GM12878 (cell line): ENCODE measurements around the gene MYOCOS. TPM values are rescaled to one million over a fixed set of nuclear protein-coding genes. Genes with fewer than 3 reads are reported as not detected.

Experiments used
- ATAC-seq: fragments of 200-7000 bp; cut with Tn5 transposase; 3 replicates; pipeline ENCODE4 v1.9.1; 2020; ENCODE audit warnings: mild to moderate bottlenecking, moderate library complexity
- BruUV-seq: library from RNA; stranded (reverse); fragments of 400-500 nt; replicated peaks from 2 replicates; lab custom pipeline; 2021; lab: Mats Ljungman, UMichigan
- CTCF ChIA-PET: fragments of 300-600 bp; sonication (Branson Sonifier 250); formaldehyde crosslinking; extraction: SDS; loops from one replicate; lab custom pipeline; 2021; ENCODE audit warnings: inconsistent platforms; lab: Yijun Ruan, JAX
- POLR2A ChIA-PET: fragments of 350-600 bp; formaldehyde crosslinking; extraction: SDS; loops from one replicate; lab custom pipeline; 2021; ENCODE audit warnings: inconsistent platforms; lab: Charles Lee
- RAD21 ChIA-PET: fragments of 300-600 bp; sonication (Branson Sonifier 250); formaldehyde crosslinking; loops from one replicate; lab custom pipeline; 2023; ENCODE audit warnings: antibody characterized with exemption; ENCODE audit not compliant: unreplicated experiment; lab: Charles Lee
- SMC1A ChIA-PET: fragments of 300-600 bp; sonication (Branson Sonifier 250); formaldehyde crosslinking; loops from one replicate; lab custom pipeline; 2023; ENCODE audit not compliant: unreplicated experiment, uncharacterized antibody; lab: Charles Lee
- DNase-seq: peaks from one replicate; pipeline ENCODE4 v3.0.0-alpha.2; 2011; ENCODE audit warnings: low read depth, low spot score
- FAIRE-seq: peaks from 3 replicates; lab custom pipeline; 2011; peaks lifted over from hg19 to GRCh38; lab: Jason Lieb, UNC
- H2AFZ ChIP-seq: 2 replicates; pipeline ENCODE4 v1.6.0; 2011; ENCODE audit warnings: low read depth, low read length, control low read depth; ENCODE audit not compliant: control insufficient read depth
- H3K27ac ChIP-seq: 2 replicates; pipeline ENCODE4 v1.5.1; 2011; ENCODE audit warnings: control low read depth; ENCODE audit not compliant: control insufficient read depth, insufficient read depth
- H3K27me3 ChIP-seq, 2 experiments: replicated peaks in 1 of 2; 2 replicates each; pipeline versions ENCODE4 v1.6.0 to v1.6.1; 2011; ENCODE audit warnings: low read length in 1 of 2; ENCODE audit not compliant: control insufficient read depth in 2 of 2, insufficient read depth in 2 of 2
- H3K36me3 ChIP-seq, 2 experiments: 2 replicates each; pipeline ENCODE4 v1.5.1; 2011; ENCODE audit warnings: low read length in 1 of 2; ENCODE audit not compliant: control insufficient read depth in 2 of 2, insufficient read depth in 2 of 2
- H3K4me1 ChIP-seq: 2 replicates; pipeline ENCODE4 v1.6.1; 2011; ENCODE audit warnings: mild to moderate bottlenecking, low read length, moderate library complexity, mixed read lengths; ENCODE audit not compliant: control insufficient read depth, insufficient read depth
- H3K4me2 ChIP-seq: 2 replicates; pipeline ENCODE4 v1.6.0; 2011; ENCODE audit warnings: control low read depth; ENCODE audit not compliant: control insufficient read depth, insufficient read depth
- H3K4me3 ChIP-seq: fragments of 200-600 bp; sonication (generic); 2 replicates; pipeline ENCODE4 v1.5.1; 2016
- H3K79me2 ChIP-seq: 2 replicates; pipeline ENCODE4 v1.6.0; 2011; ENCODE audit warnings: low read length; ENCODE audit not compliant: control insufficient read depth, insufficient read depth
- H3K9ac ChIP-seq: 2 replicates; pipeline ENCODE4 v1.8.0; 2011; ENCODE audit warnings: low read length, control low read depth, mixed read lengths; ENCODE audit not compliant: control insufficient read depth, insufficient read depth
- H3K9me3 ChIP-seq: replicated peaks from 3 replicates; pipeline ENCODE4 v1.5.1; 2011; ENCODE audit warnings: mild to moderate bottlenecking, low read length; ENCODE audit not compliant: control insufficient read depth, insufficient read depth
- H4K20me1 ChIP-seq: 2 replicates; pipeline ENCODE4 v1.6.0; 2011; ENCODE audit not compliant: control insufficient read depth, insufficient read depth
- GATAD2B ChIP-seq: fragments of 450-650 bp; conservative IDR thresholded peaks from 2 replicates; pipeline ENCODE4 v1.6.1; 2017; ENCODE audit warnings: low read depth, mild to moderate bottlenecking, moderate library complexity
- NFXL1 ChIP-seq: fragments of 450-650 bp; IDR thresholded peaks from 2 replicates; pipeline ENCODE4 v1.6.1; 2017; ENCODE audit warnings: antibody characterized with exemption, mild to moderate bottlenecking, borderline replicate concordance
- NFYB ChIP-seq: IDR thresholded peaks from 2 replicates; pipeline ENCODE4 v1.6.1; 2011; ENCODE audit warnings: low read depth, mild to moderate bottlenecking, low read length, improper control_type of control experiment, moderate library complexity; ENCODE audit not compliant: insufficient read depth
- PKNOX1 ChIP-seq: fragments of 450-650 bp; IDR thresholded peaks from 2 replicates; pipeline ENCODE4 v1.6.1; 2016; ENCODE audit warnings: mild to moderate bottlenecking
- POU2F2 ChIP-seq: IDR thresholded peaks from 3 replicates; pipeline ENCODE4 v1.6.1; 2011; ENCODE audit warnings: low read depth, mild to moderate bottlenecking, low read length, borderline replicate concordance
- SIX5 ChIP-seq: IDR thresholded peaks from 2 replicates; pipeline ENCODE4 v1.6.1; 2011; ENCODE audit warnings: mild to moderate bottlenecking, low read depth, low read length, moderate library complexity; ENCODE audit not compliant: severe bottlenecking
- SKIL ChIP-seq: fragments of 450-650 bp; IDR thresholded peaks from 2 replicates; pipeline ENCODE4 v1.6.1; 2017; ENCODE audit warnings: mild to moderate bottlenecking, low read depth, inconsistent platforms; ENCODE audit not compliant: poor library complexity, severe bottlenecking
- SMAD5 ChIP-seq: IDR thresholded peaks from 2 replicates; pipeline ENCODE4 v1.6.1; 2016; ENCODE audit warnings: antibody characterized with exemption, low read depth
- STAT3 ChIP-seq: IDR thresholded peaks from 2 replicates; pipeline ENCODE4 v1.6.1; 2011; ENCODE audit warnings: low read depth, low read length, improper control_type of control experiment
- TARDBP ChIP-seq: IDR thresholded peaks from 2 replicates; pipeline ENCODE4 v1.6.1; 2016; ENCODE audit warnings: borderline replicate concordance
- TCF3 ChIP-seq: IDR thresholded peaks from 2 replicates; pipeline ENCODE4 v1.6.1; 2012; ENCODE audit warnings: low read depth, mild to moderate bottlenecking, low read length, borderline replicate concordance; ENCODE audit not compliant: insufficient read depth
- WGBS: methylation state at CpG from one replicate; pipeline ENCODE4 v1.1.6; 2016; ENCODE audit warnings: low lambda C conversion rate; ENCODE audit not compliant: insufficient replicate concordance, insufficient coverage; ENCODE audit errors: missing lambda C conversion rate; 5-methylcytosine and 5-hydroxymethylcytosine counted together
- in situ Hi-C: fragments of 300-500 bp; cut with MboI; formaldehyde crosslinking; loops from 9 replicates; pipeline ENCODE4 v1.14.3; 2018; ENCODE audit warnings: mixed read lengths
- intact Hi-C: fragments of 100-400 bp; cut with micrococcal nuclease; formaldehyde crosslinking; loops from one replicate; pipeline ENCODE4 v1.14.2; 2022; ENCODE audit not compliant: unreplicated experiment
- polyA plus RNA-seq, 11 experiments: library from polyadenylated mRNA; depleted of rRNA in 4 of 11; unstranded in 6 of 11; stranded (reverse) in 5 of 11; fragments of >200 nt; fragmentation: Nextera tagmentation in 4 of 11; fragmentation: Illumina TruSeq in 1 of 11; extraction: Ambion mirVana in 4 of 11; extraction: Trizol in 1 of 11; gene quantifications; 1 replicate in 1 of 11; 2 replicates in 10 of 11; pipeline versions ENCODE4 v1.2.1 to v1.2.3, GENCODE V29; 2011 to 2016; ENCODE audit warnings: inconsistent platforms in 2 of 11, missing spikeins in 2 of 11, low read depth in 1 of 11
- total RNA-seq, 4 experiments: library from RNA; depleted of rRNA in 3 of 4; stranded (reverse); fragments of >200 nt in 3 of 4; fragmentation: Illumina TruSeq in 1 of 4; extraction: Trizol in 1 of 4; gene quantifications; 2 replicates each; pipeline versions ENCODE4 v1.2.1 to v1.2.3, GENCODE V29; 2013 to 2021
- TF ChIP-seq, protein P1 (sequence below): fragments of 450-650 bp; formaldehyde crosslinking; IDR thresholded peaks from 2 replicates; pipeline ENCODE4 v1.5.0; 2022; ENCODE audit warnings: mild to moderate bottlenecking, missing genetic modification characterization
- TF ChIP-seq, protein P2 (sequence below): IDR thresholded peaks from 2 replicates; pipeline ENCODE4 v1.6.1; 2011; ENCODE audit warnings: borderline replicate concordance, low read depth, mild to moderate bottlenecking, moderate library complexity, low read length; ENCODE audit not compliant: insufficient read depth, poor library complexity, severe bottlenecking

Gene MYOCOS
- total and polyA plus RNA-seq, 10 of the 15 experiments (the other 5 are each of a cell fraction or from before 2014, with no cell fraction given), result 0.12 to 0.24 (median 0.16) TPM; not detected in 4

DNA sequence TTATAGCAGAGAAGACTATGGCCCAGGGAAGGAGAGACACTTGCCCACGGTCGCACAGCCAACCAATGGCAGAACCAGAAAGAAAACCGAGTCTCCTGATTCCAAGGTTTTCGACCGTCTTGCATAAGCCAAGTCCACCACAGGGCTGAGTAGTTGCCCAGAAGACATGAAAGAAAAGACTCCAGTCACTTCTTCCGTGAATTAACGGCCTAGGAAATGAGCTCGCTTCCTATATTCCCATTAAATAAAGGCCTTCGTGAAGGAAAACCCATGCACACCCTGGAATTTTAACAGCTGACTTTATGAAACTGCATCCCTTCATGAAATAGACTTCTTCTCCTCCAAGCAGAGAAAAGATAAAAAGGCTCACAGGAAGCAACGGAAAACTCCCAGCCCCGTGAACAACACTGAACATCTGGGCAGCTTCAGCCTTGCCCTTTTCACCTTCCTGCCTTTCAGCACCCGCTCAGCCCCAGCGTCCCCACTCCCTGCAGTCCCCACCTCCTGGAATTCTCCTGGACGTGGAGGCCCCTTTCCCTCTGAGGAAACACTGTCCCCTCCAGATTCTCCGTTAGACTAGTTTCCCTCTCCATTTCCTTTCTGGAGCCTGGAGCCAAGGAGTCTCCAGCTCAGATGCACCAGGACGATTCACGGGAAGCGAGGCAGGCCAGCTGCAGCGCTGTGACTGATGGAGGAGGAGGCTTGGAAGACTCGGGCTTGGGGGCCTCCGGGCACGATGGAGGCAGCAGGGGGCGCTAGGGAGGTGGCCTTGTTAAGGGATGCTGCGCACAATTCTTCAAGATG, 33.1 kb downstream of the MYOCOS start:
- ATAC-seq, result peak; percentile 97
- no peak overlapping the region for H3K4me3 ChIP-seq
- peaks cover 0 to 3% of the 10 kb centered on the region in 2 experiments; a peak in 1 of 4 replicates for H3K27me3 ChIP-seq
- H3K4me1 ChIP-seq, result no peaks in the 10 kb centered on the region
- BruUV-seq, result no TSS peak
- ChIA-PET CTCF (interaction anchor here (0.6 to 7.3 kb wide), 35 partner anchors 9 to 342 kb away, joined by 3 to 68 read pairs (median 4); partner anchors contain the start of gene VAMP4), RAD21 (interaction anchor here (0.7 to 3.9 kb wide), 10 partner anchors 11 to 327 kb away, joined by 3 to 19 read pairs (median 4); partner anchors contain the start of gene METTL13), POLR2A (interaction anchor here (0.8 to 1.2 kb wide), 2 partner anchors 10 to 21 kb away, joined by 3 to 8 read pairs; no protein-coding TSS in a partner anchor), SMC1A (interaction anchor here (0.7 to 4.2 kb wide), 15 partner anchors 10 to 1012 kb away, joined by 3 to 32 read pairs (median 3); partner anchors contain the start of gene VAMP4)
- H3K79me2 ChIP-seq, result no peaks in the 10 kb centered on the region
- FAIRE-seq, result peak; percentile 59
- DNase-seq, result no peak
- no peaks in the 10 kb centered on the region for H4K20me1 ChIP-seq
- H2AFZ ChIP-seq, result peak overlapping the region; percentile 62; the same call in 1 of the 2 replicates
- intact Hi-C loops (loop anchor here (1.0 to 2.0 kb wide), 2 partner anchors 61 to 330 kb away; no protein-coding TSS in a partner anchor), in situ Hi-C loops (no loop called here)
- H3K9me3 ChIP-seq, result no peaks in the 10 kb centered on the region
- no peaks in the 10 kb centered on the region for H3K36me3 ChIP-seq
- no peak overlapping the region for H3K27ac ChIP-seq
- H3K4me2 ChIP-seq, result peak overlapping the region; percentile 50; the same call in 1 of the 2 replicates
- 21% methylated on average over 24 of the region's 24 CpGs for WGBS
- no peak overlapping the region for H3K9ac ChIP-seq
- TF ChIP-seq, protein P1, sequence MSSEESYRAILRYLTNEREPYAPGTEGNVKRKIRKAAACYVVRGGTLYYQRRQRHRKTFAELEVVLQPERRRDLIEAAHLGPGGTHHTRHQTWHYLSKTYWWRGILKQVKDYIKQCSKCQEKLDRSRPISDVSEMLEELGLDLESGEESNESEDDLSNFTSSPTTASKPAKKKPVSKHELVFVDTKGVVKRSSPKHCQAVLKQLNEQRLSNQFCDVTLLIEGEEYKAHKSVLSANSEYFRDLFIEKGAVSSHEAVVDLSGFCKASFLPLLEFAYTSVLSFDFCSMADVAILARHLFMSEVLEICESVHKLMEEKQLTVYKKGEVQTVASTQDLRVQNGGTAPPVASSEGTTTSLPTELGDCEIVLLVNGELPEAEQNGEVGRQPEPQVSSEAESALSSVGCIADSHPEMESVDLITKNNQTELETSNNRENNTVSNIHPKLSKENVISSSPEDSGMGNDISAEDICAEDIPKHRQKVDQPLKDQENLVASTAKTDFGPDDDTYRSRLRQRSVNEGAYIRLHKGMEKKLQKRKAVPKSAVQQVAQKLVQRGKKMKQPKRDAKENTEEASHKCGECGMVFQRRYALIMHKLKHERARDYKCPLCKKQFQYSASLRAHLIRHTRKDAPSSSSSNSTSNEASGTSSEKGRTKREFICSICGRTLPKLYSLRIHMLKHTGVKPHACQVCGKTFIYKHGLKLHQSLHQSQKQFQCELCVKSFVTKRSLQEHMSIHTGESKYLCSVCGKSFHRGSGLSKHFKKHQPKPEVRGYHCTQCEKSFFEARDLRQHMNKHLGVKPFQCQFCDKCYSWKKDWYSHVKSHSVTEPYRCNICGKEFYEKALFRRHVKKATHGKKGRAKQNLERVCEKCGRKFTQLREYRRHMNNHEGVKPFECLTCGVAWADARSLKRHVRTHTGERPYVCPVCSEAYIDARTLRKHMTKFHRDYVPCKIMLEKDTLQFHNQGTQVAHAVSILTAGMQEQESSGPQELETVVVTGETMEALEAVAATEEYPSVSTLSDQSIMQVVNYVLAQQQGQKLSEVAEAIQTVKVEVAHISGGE (CRISPR knock-in tag), result no peak
- no peak for TF ChIP-seq GATAD2B
- TF ChIP-seq POU2F2, result no peak
- TF ChIP-seq NFXL1, result no peak
- no peak for TF ChIP-seq SIX5
- TF ChIP-seq PKNOX1, result no peak
- TF ChIP-seq STAT3, result no peak
- TF ChIP-seq, protein P2, sequence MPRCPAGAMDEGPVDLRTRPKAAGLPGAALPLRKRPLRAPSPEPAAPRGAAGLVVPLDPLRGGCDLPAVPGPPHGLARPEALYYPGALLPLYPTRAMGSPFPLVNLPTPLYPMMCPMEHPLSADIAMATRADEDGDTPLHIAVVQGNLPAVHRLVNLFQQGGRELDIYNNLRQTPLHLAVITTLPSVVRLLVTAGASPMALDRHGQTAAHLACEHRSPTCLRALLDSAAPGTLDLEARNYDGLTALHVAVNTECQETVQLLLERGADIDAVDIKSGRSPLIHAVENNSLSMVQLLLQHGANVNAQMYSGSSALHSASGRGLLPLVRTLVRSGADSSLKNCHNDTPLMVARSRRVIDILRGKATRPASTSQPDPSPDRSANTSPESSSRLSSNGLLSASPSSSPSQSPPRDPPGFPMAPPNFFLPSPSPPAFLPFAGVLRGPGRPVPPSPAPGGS, result no peak
- no peak for TF ChIP-seq SKIL
- TF ChIP-seq NFYB, result no peak
- no peak for TF ChIP-seq SMAD5
- TF ChIP-seq TARDBP, result no peak
- no peak for TF ChIP-seq TCF3
